Naive B cell (primary cell): ENCODE data around the gene SLC2A9. TPM values are rescaled to one million over a fixed set of nuclear protein-coding genes. Genes with fewer than 3 reads are reported as not detected.
A peak's percentile ranks its signal among the peaks of the same experiment; 100 is the strongest.
"Not testable (repeated sequence)": the region's sequence is repeated elsewhere in the genome, so short reads cannot be mapped to it uniquely, and the experiment has no call there.

ENCODE experiments used
- ATAC-seq, 2 donors: fragments of 150-1000 bp; cut with Tn5 transposase; 2 replicates each; pipeline ENCODE4 v1.10.0; 2021; ENCODE audit warnings: low read depth in 2 of 2, mild to moderate bottlenecking in 2 of 2, moderate library complexity in 2 of 2
- DNase-seq: peaks from one replicate; pipeline ENCODE4 v3.0.0; 2022
- H3K27ac Mint-ChIP-seq, 6 donors: one replicate each; pipeline ENCODE4 v1.8.0; 2020 to 2022; ENCODE audit warnings: mild to moderate bottlenecking in 6 of 6, mixed read lengths in 6 of 6, moderate library complexity in 5 of 6, inconsistent platforms in 2 of 6
- H3K27me3 Mint-ChIP-seq, 3 donors: one replicate each; pipeline ENCODE4 v1.8.0; 2021 to 2022; ENCODE audit warnings: mixed read lengths in 3 of 3, mild to moderate bottlenecking in 1 of 3
- H3K36me3 Mint-ChIP-seq, 2 donors: one replicate each; pipeline ENCODE4 v1.8.0; 2020 to 2022; ENCODE audit warnings: mixed read lengths in 2 of 2, inconsistent platforms in 1 of 2, mild to moderate bottlenecking in 1 of 2
- H3K4me1 Mint-ChIP-seq, 3 donors: one replicate each; pipeline ENCODE4 v1.8.0; 2020 to 2022; ENCODE audit warnings: mixed read lengths in 3 of 3, inconsistent platforms in 1 of 3, mild to moderate bottlenecking in 1 of 3, moderate library complexity in 1 of 3
- H3K4me3 Mint-ChIP-seq, 8 donors: one replicate each; pipeline ENCODE4 v1.8.0; 2020 to 2022; ENCODE audit warnings: mild to moderate bottlenecking in 8 of 8, mixed read lengths in 8 of 8, moderate library complexity in 8 of 8, inconsistent platforms in 2 of 8
- H3K9me3 Mint-ChIP-seq, 7 donors: one replicate each; pipeline ENCODE4 v1.8.0; 2020 to 2022; ENCODE audit warnings: mixed read lengths in 7 of 7, mild to moderate bottlenecking in 5 of 7, inconsistent platforms in 2 of 7, moderate library complexity in 1 of 7
- polyA plus RNA-seq, 6 donors: library from polyadenylated mRNA; unstranded; fragments of 300-500 nt; fragmentation: Illumina TruSeq; gene quantifications; one replicate each; pipeline ENCODE4 v1.2.3, GENCODE V29; 2021; ENCODE audit warnings: low read depth in 6 of 6

The SLC2A9 gene
- polyA plus RNA-seq, 6 donors from 2014 or later: 0.52 to 1.4 (median 1.3) TPM; not detected in 1

DNA sequence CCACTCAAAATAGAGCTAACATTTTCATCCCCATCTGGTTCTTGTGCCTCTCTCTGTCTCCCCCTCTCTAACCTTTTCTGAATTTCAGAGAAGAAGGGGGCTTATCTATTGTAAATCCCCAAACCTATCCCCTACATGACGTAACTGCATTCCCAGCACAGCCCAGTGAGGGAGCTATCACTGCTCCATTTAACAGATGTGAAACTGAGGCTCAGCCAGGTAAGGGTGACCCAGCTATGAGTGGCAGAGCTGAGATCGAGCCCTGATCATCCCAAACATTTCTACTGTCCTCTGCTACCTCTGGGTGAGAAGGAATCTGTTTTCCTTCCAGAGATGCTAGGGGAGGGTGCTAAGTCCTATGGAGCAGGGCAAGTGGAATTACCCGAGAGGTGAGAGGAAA is 107.5 kb downstream of the SLC2A9 start:
- no peaks in the 10 kb centered on the region for H3K4me1 Mint-ChIP-seq
- H3K9me3 Mint-ChIP-seq: peaks cover 0 to 2% (median 0%) of the 10 kb centered on the region in 7 donors
- no peaks in the 10 kb centered on the region for H3K36me3 Mint-ChIP-seq
- DNase-seq (no peak), ATAC-seq (no peak)
- H3K27me3 Mint-ChIP-seq: peaks cover 0 to 7% (median 0%) of the 10 kb centered on the region in 3 donors
- H3K4me3 Mint-ChIP-seq: no peak overlapping the region
- no peak overlapping the region for H3K27ac Mint-ChIP-seq

DNA sequence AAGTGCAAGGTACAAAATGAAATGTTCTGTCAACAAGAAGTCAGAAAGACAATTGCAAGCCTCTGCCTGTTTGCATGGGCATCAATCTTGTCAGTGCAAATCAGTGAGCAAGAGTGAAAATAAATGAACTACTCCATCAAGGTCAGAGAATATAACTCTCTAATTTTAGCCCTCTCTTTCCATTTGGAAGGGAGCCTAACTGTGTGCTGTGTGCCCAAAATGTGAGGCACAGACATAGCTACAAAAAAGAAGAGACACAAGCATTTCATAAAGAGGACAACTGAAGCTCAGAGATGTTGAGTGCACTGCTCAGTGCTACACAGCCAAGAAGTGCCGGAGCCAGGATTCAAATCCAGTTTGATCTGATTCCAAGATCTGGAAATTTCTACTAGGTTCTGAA is 114.3 kb downstream of the SLC2A9 start:
- no peaks in the 10 kb centered on the region for H3K4me1 Mint-ChIP-seq
- H3K27ac Mint-ChIP-seq: no peak overlapping the region
- no peaks in the 10 kb centered on the region for H3K36me3 Mint-ChIP-seq
- peaks cover 0 to 3% (median 0%) of the 10 kb centered on the region in 7 donors for H3K9me3 Mint-ChIP-seq
- DNase-seq (no peak), ATAC-seq (no peak)
- peaks cover 0 to 5% (median 5%) of the 10 kb centered on the region in 3 donors for H3K27me3 Mint-ChIP-seq
- H3K4me3 Mint-ChIP-seq: no peak overlapping the region

DNA sequence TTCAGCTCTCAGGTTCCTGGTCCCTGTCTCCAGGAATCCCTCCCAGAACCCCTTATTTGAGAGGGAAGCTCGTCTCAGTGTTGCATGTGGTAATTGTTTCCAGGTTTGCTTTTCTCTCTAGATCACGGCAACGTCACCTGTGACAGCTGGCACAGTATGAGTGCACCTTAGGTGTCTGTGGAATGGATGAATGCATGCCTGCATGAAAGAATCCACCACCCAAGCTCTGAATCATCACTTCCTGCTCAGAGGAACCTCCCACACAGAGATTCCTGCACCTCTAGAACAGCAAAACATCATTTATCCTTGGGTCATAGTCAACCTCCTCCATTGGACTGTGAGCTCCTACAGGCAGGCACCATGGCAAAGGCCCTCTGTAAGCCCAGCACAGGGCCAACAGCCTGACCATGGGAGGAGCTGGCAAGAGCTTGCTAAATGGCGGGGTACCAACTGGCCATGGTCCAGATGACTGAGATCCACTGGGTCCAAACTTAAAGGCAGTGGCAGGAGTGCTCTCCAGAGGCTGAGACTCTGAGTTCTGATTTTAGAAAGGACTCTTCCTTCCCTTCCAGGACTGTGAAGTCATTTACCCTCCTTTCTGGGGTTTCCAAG is 116.2 kb downstream of the SLC2A9 start:
- DNase-seq (no peak), ATAC-seq (no peak)
- no peaks in the 10 kb centered on the region for H3K4me1 Mint-ChIP-seq
- no peaks in the 10 kb centered on the region for H3K36me3 Mint-ChIP-seq
- no peak overlapping the region for H3K4me3 Mint-ChIP-seq
- H3K9me3 Mint-ChIP-seq: peaks cover 0 to 3% (median 0%) of the 10 kb centered on the region in 7 donors
- H3K27me3 Mint-ChIP-seq: peaks cover 3 to 19% (median 9%) of the 10 kb centered on the region in 3 donors
- peak overlapping the region in 1 of 6 donors; percentile 12 for H3K27ac Mint-ChIP-seq

DNA sequence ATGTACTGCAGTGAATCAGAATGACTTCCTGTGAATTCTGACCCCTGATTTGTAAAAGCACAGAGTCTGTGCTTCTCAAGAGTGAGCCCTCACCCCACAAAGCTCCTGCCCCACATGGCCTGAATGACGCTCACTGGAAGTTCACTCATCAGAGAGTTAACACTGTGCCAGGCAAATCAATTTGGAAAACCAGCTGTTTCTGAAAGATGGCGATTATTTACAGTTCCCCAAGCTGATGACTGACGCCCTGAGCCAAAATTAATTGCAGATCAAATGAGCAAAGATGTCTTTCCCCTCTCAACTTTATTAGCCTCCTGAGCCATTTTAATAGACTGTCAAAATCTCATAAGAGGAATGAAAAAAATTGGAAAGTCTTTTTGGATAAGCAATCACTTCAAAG is 118.0 kb downstream of the SLC2A9 start:
- Mint-ChIP-seq H3K9me3 (peaks cover 0 to 2% (median 0%) of the 10 kb centered on the region in 7 donors), H3K27ac (no peak overlapping the region), H3K27me3 (peaks cover 9 to 30% (median 13%) of the 10 kb centered on the region in 3 donors), H3K4me3 (no peak overlapping the region), H3K4me1 (no peaks in the 10 kb centered on the region), H3K36me3 (no peaks in the 10 kb centered on the region)
- DNase-seq: no peak
- ATAC-seq: no peak

DNA sequence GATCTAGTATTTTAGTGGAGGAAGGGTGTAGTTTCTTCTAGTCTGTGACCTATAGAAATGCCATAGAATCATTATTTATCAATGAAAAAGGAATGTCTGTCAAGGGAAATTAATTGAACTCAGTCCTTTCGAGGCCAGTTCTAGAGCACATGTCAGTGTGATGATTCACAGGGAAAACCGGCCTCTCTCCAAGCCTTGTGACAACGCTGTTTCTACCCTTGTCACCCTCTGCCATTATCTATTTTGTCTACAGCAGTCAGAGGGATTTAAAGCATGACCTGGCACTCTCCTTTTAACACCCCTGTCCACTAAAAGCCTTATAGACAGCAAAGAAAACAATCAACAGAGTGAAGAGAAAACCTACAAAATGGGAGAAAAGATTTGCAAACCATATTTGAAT is 120.0 kb downstream of the SLC2A9 start:
- H3K9me3 Mint-ChIP-seq: peaks cover 0 to 2% (median 0%) of the 10 kb centered on the region in 7 donors
- H3K4me3 Mint-ChIP-seq: no peak overlapping the region
- no peak overlapping the region for H3K27ac Mint-ChIP-seq
- DNase-seq: no peak
- H3K36me3 Mint-ChIP-seq: no peaks in the 10 kb centered on the region
- H3K27me3 Mint-ChIP-seq: peaks cover 9 to 30% (median 13%) of the 10 kb centered on the region in 3 donors
- no peaks in the 10 kb centered on the region for H3K4me1 Mint-ChIP-seq
- no peak for ATAC-seq

DNA sequence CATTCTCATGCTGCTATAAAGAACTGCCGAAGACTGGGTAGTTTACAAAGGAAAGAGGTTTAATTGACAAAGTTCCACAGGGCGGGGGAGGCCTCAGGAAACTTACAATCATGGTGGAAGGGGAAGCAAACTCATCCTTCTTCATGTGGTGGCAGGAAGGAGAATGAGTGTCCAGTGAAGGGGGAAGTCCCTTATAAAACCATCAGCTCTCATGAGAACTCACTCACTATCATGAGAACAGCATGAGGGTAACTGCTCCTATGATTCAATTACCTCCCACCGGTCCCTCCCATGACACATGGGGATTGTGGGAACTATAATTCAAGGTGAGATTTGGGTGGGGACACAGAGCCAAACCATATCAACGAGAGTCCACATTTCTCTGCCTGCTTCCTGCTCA is 120.7 kb downstream of the SLC2A9 start:
- not testable (repeated sequence) for DNase-seq, ATAC-seq, H3K4me3 Mint-ChIP-seq, H3K36me3 Mint-ChIP-seq, H3K9me3 Mint-ChIP-seq, H3K4me1 Mint-ChIP-seq
- Mint-ChIP-seq H3K27ac (peak overlapping the region in 2 of 6 donors; percentile 7 to 45), H3K27me3 (peaks cover 9 to 30% (median 13%) of the 10 kb centered on the region in 3 donors)

DNA sequence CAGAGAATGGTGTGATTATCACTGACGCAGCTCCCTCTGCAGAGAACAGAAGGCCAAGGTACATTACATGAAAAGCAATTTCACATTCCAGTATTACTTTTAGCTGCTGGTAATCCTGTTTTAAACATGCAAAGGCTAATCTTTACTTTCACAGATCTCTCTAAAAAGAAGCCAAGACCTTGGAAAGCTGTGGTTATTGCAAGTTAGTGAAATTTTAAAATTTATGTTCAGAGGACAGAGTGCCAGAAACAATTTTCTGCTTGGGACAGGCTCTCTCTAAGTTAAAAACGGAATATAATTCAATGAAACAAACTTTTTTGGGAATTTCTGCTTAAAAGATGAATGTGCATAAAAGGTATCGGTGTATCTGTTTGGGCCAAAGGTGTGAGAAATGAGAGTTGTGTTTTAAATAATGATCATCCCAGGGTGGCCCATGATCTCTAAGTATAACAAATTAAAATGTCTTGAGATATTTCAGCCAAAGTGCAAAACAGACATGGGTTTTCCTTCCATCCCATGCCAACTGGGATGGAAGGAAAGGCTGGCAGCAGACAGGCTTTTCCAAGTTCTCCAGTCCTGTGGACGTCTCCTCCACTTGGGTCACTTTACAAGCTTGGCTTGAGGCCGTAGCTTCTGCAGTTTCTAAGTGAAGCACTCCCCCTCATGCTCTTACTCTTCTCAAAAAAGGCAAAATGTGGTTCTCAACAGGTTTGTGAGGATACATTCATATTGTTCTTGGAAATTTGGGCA is 121.8 kb downstream of the SLC2A9 start:
- Mint-ChIP-seq H3K36me3 (no peaks in the 10 kb centered on the region), H3K27me3 (peaks cover 9 to 30% (median 13%) of the 10 kb centered on the region in 3 donors), H3K4me1 (no peaks in the 10 kb centered on the region), H3K27ac (no peak overlapping the region), H3K9me3 (peaks cover 0 to 2% (median 0%) of the 10 kb centered on the region in 7 donors), H3K4me3 (no peak overlapping the region)
- no peak for DNase-seq
- no peak for ATAC-seq

DNA sequence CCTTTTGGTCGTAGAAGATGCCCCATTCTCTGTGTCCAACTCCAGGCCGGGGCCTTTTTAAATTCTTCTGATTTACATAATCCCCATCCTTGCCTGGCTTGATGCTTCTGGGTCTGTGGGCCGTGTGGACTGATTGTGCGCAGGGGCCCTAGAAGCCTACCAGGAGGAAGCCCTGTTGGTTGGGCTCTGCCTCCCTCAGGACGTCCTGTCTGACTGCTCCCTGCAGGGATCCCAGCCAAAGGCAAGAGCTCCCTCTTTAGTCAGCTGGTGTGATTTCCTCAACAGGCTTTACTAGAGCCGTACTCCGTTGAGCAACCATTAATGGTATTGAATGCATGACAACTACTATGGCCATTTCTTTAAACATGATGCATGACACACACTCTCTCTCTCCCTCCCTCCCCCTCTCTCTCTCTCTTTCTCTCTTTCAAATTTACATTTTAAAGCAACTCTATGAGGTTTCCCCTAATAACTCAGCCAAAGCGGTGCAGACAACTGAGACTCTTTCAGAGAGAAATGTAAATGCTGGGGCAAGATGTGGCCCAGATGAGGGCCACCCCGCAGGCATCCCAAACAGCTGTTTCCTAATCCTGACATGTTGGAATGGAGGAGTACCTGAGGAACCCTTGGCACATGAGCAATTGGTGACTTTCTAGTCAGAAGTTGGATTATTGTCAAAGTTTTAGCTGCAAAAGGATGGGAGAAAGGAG is 122.5 kb downstream of the SLC2A9 start:
- Mint-ChIP-seq H3K36me3 (no peaks in the 10 kb centered on the region), H3K4me1 (no peaks in the 10 kb centered on the region), H3K4me3 (peak overlapping the region in 1 of 8 donors; percentile 0), H3K27me3 (peaks cover 8 to 30% (median 9%) of the 10 kb centered on the region in 3 donors), H3K27ac (no peak overlapping the region), H3K9me3 (peaks cover 0 to 2% (median 0%) of the 10 kb centered on the region in 7 donors)
- ATAC-seq (no peak), DNase-seq (no peak)

DNA sequence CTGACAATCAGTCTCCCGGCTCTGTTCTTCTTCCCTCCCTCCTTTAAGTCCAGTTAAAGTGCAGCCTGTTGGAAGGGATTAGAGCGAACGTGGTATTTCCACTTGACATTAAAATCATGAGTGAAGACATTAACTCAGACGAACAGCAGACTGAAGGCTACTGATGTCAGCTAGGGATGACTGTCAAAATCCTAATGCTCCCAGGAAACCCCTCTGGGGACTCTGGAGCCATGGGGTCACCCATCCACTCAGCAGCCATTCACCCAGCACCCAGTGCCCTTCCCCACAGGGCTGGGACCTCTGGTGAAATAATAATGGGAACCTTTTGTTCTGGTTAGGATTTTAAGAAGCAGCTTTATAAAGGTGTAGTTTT is 126.0 kb downstream of the SLC2A9 start:
- H3K36me3 Mint-ChIP-seq: no peaks in the 10 kb centered on the region
- H3K27ac Mint-ChIP-seq: no peak overlapping the region
- H3K9me3 Mint-ChIP-seq: no peaks in the 10 kb centered on the region
- no peak for DNase-seq
- peaks cover 8 to 14% (median 8%) of the 10 kb centered on the region in 3 donors for H3K27me3 Mint-ChIP-seq
- H3K4me1 Mint-ChIP-seq: no peaks in the 10 kb centered on the region
- H3K4me3 Mint-ChIP-seq: no peak overlapping the region
- ATAC-seq: no peak

DNA sequence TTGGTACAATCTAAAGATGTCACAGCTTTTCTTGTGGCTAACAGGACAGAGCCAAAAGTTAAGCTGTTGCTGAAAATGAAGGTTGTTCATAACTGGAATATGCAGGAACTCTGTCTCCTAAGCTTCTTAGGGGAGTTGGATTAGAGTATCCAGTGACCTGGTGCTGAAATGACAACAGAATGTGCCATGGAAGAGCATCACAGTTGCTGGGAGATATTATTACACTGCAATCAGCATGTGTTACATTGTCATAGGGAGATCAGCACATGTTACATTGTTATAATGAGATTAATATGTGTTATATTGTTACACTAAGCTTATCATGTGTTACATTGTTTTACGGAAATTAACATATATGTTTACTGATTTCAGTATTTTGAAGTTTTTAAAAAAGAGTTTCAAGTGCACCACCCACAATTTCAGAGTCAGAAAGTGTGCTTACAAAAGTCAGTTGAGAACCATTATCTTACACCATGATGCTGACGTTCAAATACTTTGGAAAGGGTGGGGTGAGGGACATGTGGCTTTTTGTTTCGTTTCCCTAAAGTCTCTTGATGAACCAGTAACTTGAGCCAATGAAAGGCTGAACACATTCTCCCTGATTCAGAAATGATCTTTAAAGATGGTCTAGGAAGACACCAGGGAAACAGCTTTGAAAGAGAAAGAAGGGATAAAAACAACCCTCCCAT is 126.5 kb downstream of the SLC2A9 start:
- peaks cover 3 to 9% (median 5%) of the 10 kb centered on the region in 3 donors for H3K27me3 Mint-ChIP-seq
- ATAC-seq (no peak), DNase-seq (no peak)
- H3K27ac Mint-ChIP-seq: no peak overlapping the region
- no peaks in the 10 kb centered on the region for H3K4me1 Mint-ChIP-seq
- no peaks in the 10 kb centered on the region for H3K36me3 Mint-ChIP-seq
- no peak overlapping the region for H3K4me3 Mint-ChIP-seq
- no peaks in the 10 kb centered on the region for H3K9me3 Mint-ChIP-seq

DNA sequence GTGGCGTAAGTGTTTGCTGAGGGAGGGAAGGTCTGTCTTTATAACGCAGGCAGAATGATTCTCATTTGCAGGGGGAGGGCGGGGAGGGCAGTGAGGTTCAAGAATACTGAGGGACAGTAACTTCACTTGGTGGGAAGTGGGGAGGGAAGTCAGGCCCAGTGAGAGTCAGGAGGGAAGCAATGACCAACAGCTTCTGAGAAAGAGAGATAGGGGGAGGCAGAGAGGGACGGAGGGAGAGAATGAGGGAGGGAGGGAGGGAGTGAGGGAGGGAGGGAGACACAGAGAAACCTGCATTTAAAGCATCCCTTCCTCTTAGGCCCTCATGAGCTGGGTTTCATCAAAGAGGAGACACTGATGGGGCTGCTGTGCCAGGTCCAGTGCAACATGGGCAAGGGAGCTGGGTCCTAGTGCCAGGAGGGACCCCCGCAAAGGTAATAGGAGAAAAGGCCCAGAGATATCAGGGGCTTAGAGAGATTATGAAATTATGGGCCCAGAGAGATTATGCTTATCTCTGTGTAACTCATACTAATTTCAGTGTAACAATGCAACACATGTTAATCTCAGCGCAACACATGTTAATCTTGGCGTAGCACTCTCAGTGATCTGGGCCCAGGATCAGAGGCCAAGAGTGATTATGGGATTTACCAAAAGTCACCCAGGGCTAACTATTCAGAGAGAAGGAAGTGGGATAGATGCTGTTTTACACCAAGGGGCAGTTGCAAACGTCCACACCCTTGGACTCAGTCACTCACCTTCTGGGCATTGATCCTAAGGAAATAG is 127.8 kb downstream of the SLC2A9 start:
- H3K27me3 Mint-ChIP-seq: peaks cover 0 to 5% (median 4%) of the 10 kb centered on the region in 3 donors
- no peaks in the 10 kb centered on the region for H3K36me3 Mint-ChIP-seq
- H3K4me1 Mint-ChIP-seq: no peaks in the 10 kb centered on the region

DNA sequence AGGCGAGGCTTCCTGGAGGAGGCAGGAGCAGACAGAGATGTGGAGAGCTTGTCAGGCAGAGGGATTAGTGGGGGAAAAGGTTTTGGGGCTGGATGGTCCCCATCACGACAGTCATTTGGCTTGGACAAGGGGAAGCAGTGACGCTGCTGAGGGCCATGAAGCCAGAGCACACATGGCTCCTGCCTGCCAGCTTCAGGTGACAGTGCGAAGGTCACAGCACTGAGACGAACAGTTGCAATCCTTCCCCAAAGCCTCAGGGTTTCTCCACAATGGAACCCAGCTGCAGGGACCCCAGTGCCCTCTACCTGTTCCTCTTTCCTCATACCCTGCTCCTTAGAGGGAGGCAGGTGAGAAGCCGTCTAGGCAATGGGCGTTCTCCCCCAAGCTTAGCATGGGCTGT is 129.6 kb downstream of the SLC2A9 start:
- H3K4me1 Mint-ChIP-seq: no peaks in the 10 kb centered on the region
- H3K4me3 Mint-ChIP-seq: no peak overlapping the region
- DNase-seq: no peak
- no peak for ATAC-seq
- H3K27me3 Mint-ChIP-seq: peaks cover 0 to 9% (median 4%) of the 10 kb centered on the region in 3 donors
- no peak overlapping the region for H3K27ac Mint-ChIP-seq
- H3K36me3 Mint-ChIP-seq: no peaks in the 10 kb centered on the region
- no peaks in the 10 kb centered on the region for H3K9me3 Mint-ChIP-seq

More for the DNA sequence above, 127.8 kb downstream of the SLC2A9 start:
- Mint-ChIP-seq H3K27ac (peak overlapping the region in 1 of 6 donors; percentile 12), H3K9me3 (no peaks in the 10 kb centered on the region), H3K4me3 (no peak overlapping the region)
- no peak for DNase-seq
- no peak for ATAC-seq

DNA sequence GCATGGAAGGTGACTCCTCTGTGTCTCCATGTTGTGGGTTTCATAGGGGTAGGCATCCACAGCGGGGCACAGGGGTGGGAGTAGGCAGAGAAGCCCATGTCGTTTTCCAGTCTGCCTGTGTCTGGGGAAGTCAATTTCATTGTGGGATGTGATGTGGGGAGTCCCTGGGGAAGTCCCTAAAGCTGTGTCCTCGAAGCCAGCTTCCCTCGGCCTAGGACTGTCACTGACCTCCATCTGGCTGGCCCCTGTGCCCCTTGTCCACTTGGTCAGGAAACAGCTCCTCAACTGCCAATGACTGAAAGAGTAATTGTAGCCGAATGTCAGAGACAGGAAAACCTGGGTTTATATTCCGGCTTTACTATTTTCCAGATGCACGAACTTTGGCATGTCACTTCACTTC is 130.2 kb downstream of the SLC2A9 start:
- no peak overlapping the region for H3K27ac Mint-ChIP-seq
- H3K36me3 Mint-ChIP-seq: no peaks in the 10 kb centered on the region
- H3K9me3 Mint-ChIP-seq: no peaks in the 10 kb centered on the region
- H3K4me1 Mint-ChIP-seq: no peaks in the 10 kb centered on the region
- peaks cover 0 to 9% (median 4%) of the 10 kb centered on the region in 3 donors for H3K27me3 Mint-ChIP-seq
- no peak for DNase-seq
- no peak for ATAC-seq
- peak overlapping the region in 1 of 8 donors; percentile 29 for H3K4me3 Mint-ChIP-seq
